Activated CD4-positive, alpha-beta T cell treated with anti-CD3 and anti-CD28 coated beads, Interleukin-2, amount 10 ng/mL, durations not matched to agents 7 days and 5 days (primary cell): ENCODE data around the gene GPR4. TPM values are rescaled to one million over a fixed set of nuclear protein-coding genes. Genes with fewer than 3 reads are reported as not detected.
A peak's percentile ranks its signal among the peaks of the same experiment; 100 is the strongest.

ENCODE experiments used
- CTCF ChIA-PET: fragments of 350-600 bp; sonication (Branson Sonifier 250); formaldehyde crosslinking; loops from one replicate; lab custom pipeline; 2021; ENCODE audit warnings: antibody characterized with exemption; lab: Charles Lee
- POLR2A ChIA-PET: fragments of 350-600 bp; sonication (Branson Sonifier 250); formaldehyde crosslinking; loops from one replicate; lab custom pipeline; 2021; ENCODE audit warnings: antibody characterized with exemption; lab: Charles Lee
- DNase-seq: peaks from one replicate; pipeline ENCODE4 v3.0.0-alpha.2; 2020
- H3K27ac Mint-ChIP-seq: one replicate; pipeline ENCODE4 v1.8.0; 2021; ENCODE audit warnings: mild to moderate bottlenecking, moderate library complexity, mixed read lengths
- H3K27me3 Mint-ChIP-seq: one replicate; pipeline ENCODE4 v1.8.0; 2021; ENCODE audit warnings: mixed read lengths
- H3K36me3 Mint-ChIP-seq: one replicate; pipeline ENCODE4 v1.8.0; 2021; ENCODE audit warnings: low read depth, mixed read lengths
- H3K4me1 Mint-ChIP-seq: one replicate; pipeline ENCODE4 v1.8.0; 2021; ENCODE audit warnings: mixed read lengths
- H3K4me3 Mint-ChIP-seq: one replicate; pipeline ENCODE4 v1.8.0; 2021; ENCODE audit warnings: mild to moderate bottlenecking, moderate library complexity, mixed read lengths
- H3K9me3 Mint-ChIP-seq: one replicate; pipeline ENCODE4 v1.8.0; 2021; ENCODE audit warnings: mixed read lengths
- total RNA-seq, 2 experiments: library from RNA; stranded (reverse); gene quantifications; one replicate each; pipeline ENCODE4 v1.2.3, GENCODE V29; 2021

Gene GPR4
- total RNA-seq = not detected

- Mint-ChIP-seq H3K27me3 (peaks cover 62% of the 10 kb centered on the region), H3K4me1 (peaks cover 28% of the 10 kb centered on the region), H3K9me3 (no peaks in the 10 kb centered on the region), H3K4me3 (no peak within 1 kb of the TSS), H3K27ac (no peak within 1 kb of the TSS), H3K36me3 (peaks cover 4% of the 10 kb centered on the region)
- POLR2A ChIA-PET = no interaction called here
- CTCF ChIA-PET = interaction anchor here (1.6 kb wide), 1 partner anchor 40 kb away, joined by 5 read pairs; no protein-coding TSS in a partner anchor
- no peak for DNase-seq
Observed at GRCh38 chr19:45601524-45602374, at the start of gene GPR4. Gene GPR4, minus strand, starts transcription at chr19:45602212. Its CDS starts 10,346 bp downstream, at chr19:45591866.

GRCh38 chr19:45650722-45651121 is 48.7 kb upstream of the GPR4 start:
- POLR2A ChIA-PET = no interaction called here
- no peak overlapping the region for H3K4me3 Mint-ChIP-seq
- DNase-seq = no peak
- CTCF ChIA-PET = interaction anchor here (0.6 kb wide), 1 partner anchor 14 kb away, joined by 3 read pairs; no protein-coding TSS in a partner anchor
- no peaks in the 10 kb centered on the region for H3K27me3 Mint-ChIP-seq
- peaks cover 8% of the 10 kb centered on the region for H3K4me1 Mint-ChIP-seq
- H3K9me3 Mint-ChIP-seq = no peaks in the 10 kb centered on the region
- H3K27ac Mint-ChIP-seq = no peak overlapping the region
- H3K36me3 Mint-ChIP-seq = no peaks in the 10 kb centered on the region

- POLR2A ChIA-PET = no interaction called here
Observed at GRCh38 chr19:45646345-45646698, 44.3 kb upstream of the GPR4 start.

GRCh38 chr19:45645631-45646344 is 43.8 kb upstream of the GPR4 start:
- Mint-ChIP-seq H3K27me3 (peaks cover 3% of the 10 kb centered on the region), H3K27ac (peak overlapping the region; percentile 84), H3K4me3 (peak overlapping the region; percentile 82), H3K9me3 (no peaks in the 10 kb centered on the region), H3K4me1 (peaks cover 38% of the 10 kb centered on the region), H3K36me3 (peaks cover 5% of the 10 kb centered on the region)
- ChIA-PET CTCF (interaction anchor here (0.6 to 1.7 kb wide), 13 partner anchors 22 to 207 kb away, joined by 3 to 6 read pairs (median 3); partner anchors contain the start of genes GIPR and QPCTL), POLR2A (interaction anchor here (0.7 kb wide), 1 partner anchor 1029 kb away, joined by 3 read pairs; no protein-coding TSS in a partner anchor)
- peak; percentile 89 for DNase-seq

More at GRCh38 chr19:45646345-45646698, 44.3 kb upstream of the GPR4 start:
- Mint-ChIP-seq H3K4me1 (peaks cover 33% of the 10 kb centered on the region), H3K27me3 (peaks cover 3% of the 10 kb centered on the region), H3K9me3 (no peaks in the 10 kb centered on the region), H3K27ac (peak overlapping the region; percentile 84), H3K4me3 (peak overlapping the region; percentile 82), H3K36me3 (peaks cover under 1% of the 10 kb centered on the region)
- CTCF ChIA-PET = interaction anchor here (0.8 to 1.7 kb wide), 8 partner anchors 22 to 168 kb away, joined by 3 to 5 read pairs (median 3); partner anchors contain the start of gene GIPR
- no peak for DNase-seq

GRCh38 chr19:45645068-45645630 is 43.1 kb upstream of the GPR4 start:
- POLR2A ChIA-PET = interaction anchor here (0.7 kb wide), 1 partner anchor 1029 kb away, joined by 3 read pairs; no protein-coding TSS in a partner anchor
- peak overlapping the region; percentile 84 for H3K27ac Mint-ChIP-seq

GRCh38 chr19:45643927-45644771 is 42.1 kb upstream of the GPR4 start:
- ChIA-PET POLR2A (no interaction called here), CTCF (interaction anchor here (0.7 to 3.6 kb wide), 15 partner anchors 8 to 204 kb away, joined by 3 to 38 read pairs (median 10); partner anchors contain the start of gene GIPR)
- peaks cover 7% of the 10 kb centered on the region for H3K36me3 Mint-ChIP-seq
- H3K9me3 Mint-ChIP-seq = no peaks in the 10 kb centered on the region
- H3K4me1 Mint-ChIP-seq = peaks cover 48% of the 10 kb centered on the region
- peaks cover 3% of the 10 kb centered on the region for H3K27me3 Mint-ChIP-seq
- DNase-seq = no peak
- peak overlapping the region; percentile 32 for H3K4me3 Mint-ChIP-seq
- no peak overlapping the region for H3K27ac Mint-ChIP-seq

More at GRCh38 chr19:45645068-45645630, 43.1 kb upstream of the GPR4 start:
- DNase-seq = no peak
- CTCF ChIA-PET = interaction anchor here (0.6 to 1.7 kb wide), 11 partner anchors 23 to 206 kb away, joined by 3 to 6 read pairs (median 3); partner anchors contain the start of genes GIPR and QPCTL
- Mint-ChIP-seq H3K4me3 (peak overlapping the region; percentile 82), H3K36me3 (peaks cover 7% of the 10 kb centered on the region), H3K9me3 (no peaks in the 10 kb centered on the region), H3K4me1 (peaks cover 43% of the 10 kb centered on the region), H3K27me3 (peaks cover 3% of the 10 kb centered on the region)

GRCh38 chr19:45643024-45643926 is 41.3 kb upstream of the GPR4 start:
- Mint-ChIP-seq H3K9me3 (no peaks in the 10 kb centered on the region), H3K4me3 (peak overlapping the region; percentile 23), H3K27ac (peak overlapping the region; percentile 75), H3K36me3 (peaks cover 9% of the 10 kb centered on the region), H3K4me1 (peaks cover 56% of the 10 kb centered on the region), H3K27me3 (peaks cover 3% of the 10 kb centered on the region)
- ChIA-PET POLR2A (interaction anchor here (1.2 kb wide), 1 partner anchor 29 kb away, joined by 4 read pairs; no protein-coding TSS in a partner anchor), CTCF (interaction anchor here (0.7 to 3.6 kb wide), 30 partner anchors 9 to 239 kb away, joined by 3 to 38 read pairs (median 8); partner anchors contain the start of genes GIPR, PPM1N, QPCTL and SIX5)
- DNase-seq = peak; percentile 90

- peak overlapping the region; percentile 96 for H3K27ac Mint-ChIP-seq
- no peaks in the 10 kb centered on the region for H3K9me3 Mint-ChIP-seq
- ChIA-PET POLR2A (interaction anchor here (0.6 to 1.2 kb wide), 3 partner anchors 27 to 1887 kb away, joined by 3 to 4 read pairs (median 3); partner anchors contain the start of genes OPA3 and SMG9), CTCF (interaction anchor here (0.5 to 3.6 kb wide), 34 partner anchors 10 to 202 kb away, joined by 3 to 38 read pairs (median 8); partner anchors contain the start of genes GIPR, PPM1N, QPCTL and SIX5)
- peaks cover 9% of the 10 kb centered on the region for H3K36me3 Mint-ChIP-seq
- peaks cover 3% of the 10 kb centered on the region for H3K27me3 Mint-ChIP-seq
- peak overlapping the region; percentile 80 for H3K4me3 Mint-ChIP-seq
- DNase-seq = peak; percentile 79
- peaks cover 62% of the 10 kb centered on the region for H3K4me1 Mint-ChIP-seq
Observed at GRCh38 chr19:45641274-45642105, 39.5 kb upstream of the GPR4 start.

GRCh38 chr19:45640849-45641273 is 38.8 kb upstream of the GPR4 start:
- Mint-ChIP-seq H3K36me3 (peaks cover 9% of the 10 kb centered on the region), H3K4me3 (peak overlapping the region; percentile 80), H3K27ac (peak overlapping the region; percentile 96), H3K27me3 (peaks cover 3% of the 10 kb centered on the region), H3K9me3 (no peaks in the 10 kb centered on the region), H3K4me1 (peaks cover 55% of the 10 kb centered on the region)
- POLR2A ChIA-PET = interaction anchor here (0.6 to 0.8 kb wide), 2 partner anchors 56 to 1886 kb away, joined by 3 read pairs; partner anchors contain the start of genes OPA3 and SMG9
- DNase-seq = peak; percentile 37
- CTCF ChIA-PET = interaction anchor here (1.5 to 3.6 kb wide), 14 partner anchors 9 to 201 kb away, joined by 4 to 38 read pairs (median 13); partner anchors contain the start of genes GIPR, QPCTL and SNRPD2
